ENCODE data around the gene PTPRE.

GRCh38 chr10:128123846-128124245 is 216.9 kb downstream of the PTPRE start:
- no peak for TF ChIP-seq POLR2AphosphoS5 (IDR thresholded peaks at IDR 0.05; ENCODE audit: low read depth, low read length)
- no peak for TF ChIP-seq REST (IDR thresholded peaks at IDR 0.05; ENCODE audit: insufficient read depth in 1 of 2, low read depth in 2 of 2, low read length in 2 of 2)
- no peak for TF ChIP-seq FOXP2 (optimal IDR thresholded peaks at IDR 0.05; ENCODE audit: borderline replicate concordance, extremely low read depth, extremely low read length, insufficient read depth)
- no peak for TF ChIP-seq SIN3A (IDR thresholded peaks at IDR 0.05; ENCODE audit: borderline replicate concordance, insufficient read depth, low read length)
- TF ChIP-seq TAF1 (IDR thresholded peaks at IDR 0.05; ENCODE audit: borderline replicate concordance, insufficient read depth, low read length) = no peak

All from PFSK-1 (cell line).